WTC11 (cell line): ENCODE data around the gene CASKIN2. TPM values are rescaled to one million over a fixed set of nuclear protein-coding genes. Genes with fewer than 3 reads are reported as not detected.
A peak's percentile ranks its signal among the peaks of the same experiment; 100 is the strongest.

ENCODE experiments used
- ATAC-seq: fragments of 200-7000 bp; cut with Tn5 transposase; 2 replicates; pipeline ENCODE4 v1.10.0; 2021; ENCODE audit warnings: mild to moderate bottlenecking, moderate library complexity
- CTCF ChIA-PET: fragments of 300-600 bp; sonication (Branson Sonifier 250); formaldehyde crosslinking; loops from one replicate; lab custom pipeline; 2021; ENCODE audit warnings: antibody characterized with exemption; lab: Charles Lee
- POLR2A ChIA-PET: fragments of 350-600 bp; sonication (Branson Sonifier 250); formaldehyde crosslinking; loops from one replicate; lab custom pipeline; 2021; ENCODE audit warnings: antibody characterized with exemption; lab: Charles Lee
- DNase-seq: peaks from one replicate; pipeline ENCODE4 v3.0.0; 2021; ENCODE audit warnings: low spot score
- H3K27ac Mint-ChIP-seq: 2 replicates; pipeline ENCODE4 v1.8.0; 2021; ENCODE audit warnings: mixed read lengths
- H3K27me3 Mint-ChIP-seq: 2 replicates; pipeline ENCODE4 v1.8.0; 2021; ENCODE audit warnings: low read depth, mild to moderate bottlenecking, moderate library complexity, mixed read lengths
- H3K36me3 Mint-ChIP-seq: 2 replicates; pipeline ENCODE4 v1.8.0; 2021; ENCODE audit warnings: mixed read lengths
- H3K4me1 Mint-ChIP-seq: 2 replicates; pipeline ENCODE4 v1.8.0; 2022; ENCODE audit warnings: mixed read lengths
- H3K4me3 Mint-ChIP-seq: 2 replicates; pipeline ENCODE4 v1.8.0; 2021; ENCODE audit warnings: mild to moderate bottlenecking, moderate library complexity, mixed read lengths
- H3K9me3 Mint-ChIP-seq: 2 replicates; pipeline ENCODE4 v1.8.0; 2021; ENCODE audit warnings: mixed read lengths
- AFF4 ChIP-seq: sonication (generic); formaldehyde crosslinking; IDR thresholded peaks from 2 replicates; pipeline ENCODE4 v1.8.1; 2023; ENCODE audit warnings: mild to moderate bottlenecking, missing genetic modification reagents, borderline replicate concordance
- ATF3 ChIP-seq: sonication (generic); formaldehyde crosslinking; conservative IDR thresholded peaks from 2 replicates; pipeline ENCODE4 v1.8.1; 2022; ENCODE audit warnings: mild to moderate bottlenecking, missing genetic modification reagents
- CREM ChIP-seq: sonication (generic); formaldehyde crosslinking; IDR thresholded peaks from 2 replicates; pipeline ENCODE4 v1.8.1; 2022; ENCODE audit warnings: mild to moderate bottlenecking, missing genetic modification reagents, moderate library complexity
- FOXP1 ChIP-seq: sonication (generic); formaldehyde crosslinking; IDR thresholded peaks from 2 replicates; pipeline ENCODE4 v1.8.0; 2022; ENCODE audit warnings: missing genetic modification reagents, mild to moderate bottlenecking, moderate library complexity, borderline replicate concordance
- HMGXB4 ChIP-seq: sonication (generic); formaldehyde crosslinking; IDR thresholded peaks from 2 replicates; pipeline ENCODE4 v1.8.1; 2023; ENCODE audit warnings: mild to moderate bottlenecking, moderate library complexity, missing genetic modification reagents
- KAT7 ChIP-seq: sonication (generic); formaldehyde crosslinking; IDR thresholded peaks from 2 replicates; pipeline ENCODE4 v1.8.1; 2023; ENCODE audit warnings: missing genetic modification reagents, mild to moderate bottlenecking, borderline replicate concordance
- MAX ChIP-seq: sonication (generic); formaldehyde crosslinking; IDR thresholded peaks from 2 replicates; pipeline ENCODE4 v1.8.0; 2022; ENCODE audit warnings: mild to moderate bottlenecking, missing genetic modification reagents
- RELA ChIP-seq: sonication (generic); formaldehyde crosslinking; IDR thresholded peaks from 2 replicates; pipeline ENCODE4 v1.8.1; 2022; ENCODE audit warnings: missing genetic modification reagents, mild to moderate bottlenecking, borderline replicate concordance
- TEAD1 ChIP-seq: sonication (generic); formaldehyde crosslinking; IDR thresholded peaks from 2 replicates; pipeline ENCODE4 v1.8.0; 2022; ENCODE audit warnings: mild to moderate bottlenecking, missing genetic modification reagents
- ZNF121 ChIP-seq: sonication (generic); formaldehyde crosslinking; IDR thresholded peaks from 2 replicates; pipeline ENCODE4 v1.8.0; 2023; ENCODE audit warnings: missing genetic modification reagents
- ZNF281 ChIP-seq: sonication (generic); formaldehyde crosslinking; IDR thresholded peaks from 2 replicates; pipeline ENCODE4 v1.8.0; 2023; ENCODE audit warnings: mild to moderate bottlenecking, missing genetic modification reagents
- ZNF423 ChIP-seq: fragments of 250-450 bp; sonication (Bioruptor Pico); IDR thresholded peaks from 2 replicates; pipeline ENCODE4 v2.1.2; 2022; ENCODE audit warnings: mild to moderate bottlenecking, moderate library complexity
- total RNA-seq: library from RNA; stranded (reverse); gene quantifications from 3 replicates; pipeline ENCODE4 v1.2.3, GENCODE V29; 2021

CASKIN2 gene
- total RNA-seq, 1 experiment from 2014 or later: 31.9 TPM

GRCh38 chr17:75530837-75531720, 15.7 kb upstream of the CASKIN2 start (continued):
- TF ChIP-seq ZNF281 (no peak), ZNF121 (CRISPR knock-in tag) (no peak), AFF4 (CRISPR knock-in tag) (no peak)

GRCh38 chr17:75526555-75527270, 11.4 kb upstream of the CASKIN2 start:
- POLR2A ChIA-PET: interaction anchor here (0.7 to 1.2 kb wide), 3 partner anchors 10 to 238 kb away, joined by 3 to 4 read pairs (median 4); partner anchors contain the start of gene TSEN54
- H3K4me3 Mint-ChIP-seq: peak overlapping the region; percentile 83
- no peak for ATAC-seq
- no peaks in the 10 kb centered on the region for H3K9me3 Mint-ChIP-seq
- peak; percentile 49 for DNase-seq
- no peak overlapping the region for H3K27ac Mint-ChIP-seq
- CTCF ChIA-PET: interaction anchor here (0.6 to 3.9 kb wide), 18 partner anchors 9 to 1175 kb away, joined by 3 to 65 read pairs (median 4); partner anchors contain the start of genes MIF4GD, SLC25A19, SMIM5 and TSEN54
- peaks cover 10% of the 10 kb centered on the region; the same call in 1 of the 2 replicates for H3K36me3 Mint-ChIP-seq
- peaks cover 24% of the 10 kb centered on the region for H3K4me1 Mint-ChIP-seq
- H3K27me3 Mint-ChIP-seq: 0 out of 2 replicates have a peak, but pooled peaks cover 3% of the 10 kb centered on the region
- TF ChIP-seq ZNF121 (CRISPR knock-in tag) (0 out of 2 replicates have a peak, but pooled peaks have one; percentile 9), ATF3 (CRISPR knock-in tag) (no peak)

- H3K27me3 Mint-ChIP-seq: 0 out of 2 replicates have a peak, but pooled peaks cover 3% of the 10 kb centered on the region
- H3K27ac Mint-ChIP-seq: no peak overlapping the region
- H3K4me3 Mint-ChIP-seq: peak overlapping the region; percentile 83
- H3K9me3 Mint-ChIP-seq: no peaks in the 10 kb centered on the region
- CTCF ChIA-PET: interaction anchor here (0.6 to 3.9 kb wide), 27 partner anchors 9 to 285 kb away, joined by 3 to 65 read pairs (median 4); partner anchors contain the start of genes MIF4GD, SLC25A19, SMIM5 and TSEN54
- ATAC-seq: peak; percentile 7
- DNase-seq: peak; percentile 62
- peaks cover 21% of the 10 kb centered on the region for H3K4me1 Mint-ChIP-seq
- H3K36me3 Mint-ChIP-seq: peaks cover 10% of the 10 kb centered on the region; the same call in 1 of the 2 replicates
- POLR2A ChIA-PET: interaction anchor here (0.7 to 1.6 kb wide), 5 partner anchors 9 to 237 kb away, joined by 3 to 9 read pairs (median 4); partner anchors contain the start of gene TSEN54
- TF ChIP-seq RELA (CRISPR knock-in tag): no peak
- TF ChIP-seq FOXP1: 0 out of 2 replicates have a peak, but pooled peaks have one; percentile 52
- TF ChIP-seq HMGXB4: 0 out of 2 replicates have a peak, but pooled peaks have one; percentile 42
- no peak for TF ChIP-seq ZNF281
- TF ChIP-seq ZNF423 (CRISPR knock-in tag): peak; percentile 86
- 0 out of 2 replicates have a peak, but pooled peaks have one; percentile 54 for TF ChIP-seq KAT7 (CRISPR knock-in tag)
- peak; percentile 31; the same call in 1 of the 2 replicates for TF ChIP-seq CREM (CRISPR knock-in tag)
- 0 out of 2 replicates have a peak, but pooled peaks have one; percentile 25 for TF ChIP-seq TEAD1 (CRISPR knock-in tag)
- peak; percentile 53; the same call in 1 of the 2 replicates for TF ChIP-seq MAX (CRISPR knock-in tag)
Measured at GRCh38 chr17:75525806-75526554, 10.6 kb upstream of the CASKIN2 start.
